GM21423 (cell line): Measurements from ENCODE around the gene ZNF385B.
"Not testable (repeated sequence)": the region's sequence is repeated elsewhere in the genome, so short reads cannot be mapped to it uniquely, and the experiment has no call there.

ENCODE experiments used
- ATAC-seq: cut with Tn5 transposase; IDR thresholded peaks from one replicate; pipeline ENCODE4 v1.9.1; 2021; ENCODE audit warnings: mild to moderate bottlenecking, moderate library complexity; ENCODE audit not compliant: unreplicated experiment

ZNF385B gene

GRCh38 chr2:179805001-179805400 lies 56.4 kb downstream of the ZNF385B start:
- ATAC-seq: no peak

GRCh38 chr2:179804206-179804605 lies 57.2 kb downstream of the ZNF385B start:
- no peak for ATAC-seq

GRCh38 chr2:179802051-179802882 lies 59.1 kb downstream of the ZNF385B start:
- ATAC-seq: no peak

- no peak for ATAC-seq
Measured at GRCh38 chr2:179800776-179801175, 60.6 kb downstream of the ZNF385B start.

- no peak for ATAC-seq
Measured at GRCh38 chr2:179796213-179797007, 65.0 kb downstream of the ZNF385B start.

GRCh38 chr2:179793902-179794301 lies 67.5 kb downstream of the ZNF385B start:
- no peak for ATAC-seq

- no peak for ATAC-seq
Measured at GRCh38 chr2:179793238-179793637, 68.2 kb downstream of the ZNF385B start.

- ATAC-seq: no peak
Measured at GRCh38 chr2:179790235-179791217, 70.9 kb downstream of the ZNF385B start.

GRCh38 chr2:179788104-179788503 lies 73.3 kb downstream of the ZNF385B start:
- no peak for ATAC-seq

GRCh38 chr2:179787601-179788000 lies 73.8 kb downstream of the ZNF385B start:
- ATAC-seq: no peak

GRCh38 chr2:179785902-179786301 lies 75.5 kb downstream of the ZNF385B start:
- no peak for ATAC-seq

GRCh38 chr2:179782346-179782745 lies 79.1 kb downstream of the ZNF385B start:
- not testable (repeated sequence) for ATAC-seq

GRCh38 chr2:179773986-179774385 lies 87.4 kb downstream of the ZNF385B start:
- no peak for ATAC-seq

- no peak for ATAC-seq
Measured at GRCh38 chr2:179772346-179772745, 89.1 kb downstream of the ZNF385B start.

GRCh38 chr2:179771791-179772190 lies 89.6 kb downstream of the ZNF385B start:
- no peak for ATAC-seq

GRCh38 chr2:179770029-179770428 lies 91.4 kb downstream of the ZNF385B start:
- no peak for ATAC-seq

GRCh38 chr2:179769323-179769722 lies 92.1 kb downstream of the ZNF385B start:
- no peak for ATAC-seq

GRCh38 chr2:179768765-179769164 lies 92.6 kb downstream of the ZNF385B start:
- no peak for ATAC-seq

- no peak for ATAC-seq
Measured at GRCh38 chr2:179765666-179766065, 95.7 kb downstream of the ZNF385B start.

GRCh38 chr2:179764710-179765109 lies 96.7 kb downstream of the ZNF385B start:
- ATAC-seq: peak; percentile 93

- ATAC-seq: no peak
Measured at GRCh38 chr2:179758636-179759035, 102.8 kb downstream of the ZNF385B start.
